Kidney (tissue), 14 donors: ENCODE measurements around the gene GAP43. TPM values are rescaled to one million over a fixed set of nuclear protein-coding genes. Genes with fewer than 3 reads are reported as not detected.
A peak's percentile ranks its signal among the peaks of the same experiment; 100 is the strongest.

Experiments used
- DNase-seq, 5 donors: peaks; one replicate each; pipeline ENCODE4 v3.0.0-alpha.2; 2013 to 2020
- FAIRE-seq: peaks from 2 replicates; lab custom pipeline; 2012; peaks lifted over from hg19 to GRCh38; lab: Jason Lieb, UNC
- H3K27ac ChIP-seq, 2 donors: one replicate each; pipeline ENCODE4 v1.7.0; 2013; ENCODE audit warnings: low read depth in 2 of 2, low read length in 2 of 2, inconsistent platforms in 1 of 2
- H3K27me3 ChIP-seq: one replicate; pipeline ENCODE4 v1.7.1; 2013; ENCODE audit warnings: low read length, inconsistent platforms; ENCODE audit not compliant: control insufficient read depth, insufficient read depth
- H3K36me3 ChIP-seq, 3 donors: one replicate each; pipeline versions ENCODE4 v1.7.0 to v1.7.1; 2013; ENCODE audit warnings: low read length in 3 of 3, control low read depth in 1 of 3, inconsistent platforms in 1 of 3; ENCODE audit not compliant: insufficient read depth in 3 of 3, control insufficient read depth in 2 of 3
- H3K4me1 ChIP-seq, 3 donors: one replicate each; pipeline versions ENCODE4 v1.7.0 to v1.7.1; 2013; ENCODE audit warnings: low read length in 3 of 3, inconsistent platforms in 1 of 3, low read depth in 1 of 3; ENCODE audit not compliant: control insufficient read depth in 2 of 3, insufficient read depth in 2 of 3
- H3K4me3 ChIP-seq, 3 donors: one replicate each; pipeline versions ENCODE4 v1.7.0 to v1.8.1; 2013; ENCODE audit warnings: low read length in 3 of 3, control low read depth in 1 of 3, inconsistent platforms in 1 of 3
- H3K9ac ChIP-seq, 3 donors: one replicate each; pipeline versions ENCODE4 v1.7.0 to v1.7.1; 2013; ENCODE audit warnings: low read length in 3 of 3, control low read depth in 1 of 3, inconsistent platforms in 1 of 3
- H3K9me3 ChIP-seq, 3 donors: one replicate each; pipeline versions ENCODE4 v1.7.0 to v1.7.1; 2013; ENCODE audit warnings: low read length in 3 of 3, control low read depth in 1 of 3, inconsistent platforms in 1 of 3; ENCODE audit not compliant: control insufficient read depth in 2 of 3, insufficient read depth in 1 of 3
- intact Hi-C: fragments of 100-400 bp; cut with DNase I; formaldehyde crosslinking; loops from one replicate; pipeline ENCODE4 v1.11.1; 2022
- polyA plus RNA-seq: library from polyadenylated mRNA; stranded (reverse); fragments of 350-450 nt; fragmentation: Illumina TruSeq; extraction: RNeasy Lipid Tissue Mini Kit (QIAGEN cat#74804); gene quantifications from one replicate; pipeline ENCODE4 v1.2.3, GENCODE V29; 2014; ENCODE audit warnings: low read depth, low replicate concordance; ENCODE audit not compliant: insufficient read depth
- total RNA-seq: library from RNA; stranded (reverse); fragmentation: NEBNext Ultra II Directional; extraction: Animal tissue kit (Norgen Biotek cat#: 25700); gene quantifications from one replicate; pipeline ENCODE4 v1.2.1, GENCODE V29; 2021
- TF ChIP-seq, protein P1 (sequence below): IDR thresholded peaks from 3 replicates; pipeline ENCODE4 v1.5.1; 2012; ENCODE audit warnings: mild to moderate bottlenecking, moderate library complexity, borderline replicate concordance; ENCODE audit not compliant: insufficient read depth; ENCODE audit errors: extremely low read depth
- donor health status: control.
- donor health status: control.
- donor health status: control.
- donor health status: control.
- donor health status: control.
- donor health status: DM: yes; HTN: yes; CAD: no.
- donor health status: Normal renal cell carcinoma (clear cell type).

Gene GAP43
- total and polyA plus RNA-seq, 2 donors from 2014 or later = 0.19 TPM; not detected in 1

DNA sequence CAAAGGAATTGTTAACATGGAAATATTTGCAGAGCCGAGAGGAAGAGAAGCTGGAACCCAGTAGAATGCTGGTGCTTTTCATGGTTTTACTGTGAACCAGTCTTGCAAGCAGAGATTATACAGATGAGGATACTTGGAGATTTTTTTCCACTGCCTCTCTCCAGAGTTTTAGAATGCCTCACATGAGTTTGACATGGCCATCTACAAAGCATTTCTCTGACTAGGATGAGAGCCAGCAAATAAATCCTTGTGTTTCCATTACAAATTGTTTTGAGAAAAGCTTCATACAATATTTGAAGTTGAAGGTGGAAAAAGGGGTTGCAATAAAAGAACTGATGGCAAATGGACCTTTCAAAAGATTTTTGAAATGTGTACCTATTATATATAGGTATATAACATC, 45.0 kb upstream of the GAP43 start:
- DNase-seq (no peak), FAIRE-seq (no peak)
- Histone ChIP-seq H3K27me3 (no peaks in the 10 kb centered on the region), H3K9ac (no peak overlapping the region), H3K9me3 (no peaks in the 10 kb centered on the region), H3K27ac (no peak overlapping the region), H3K4me3 (no peak overlapping the region), H3K4me1 (peaks cover 0 to 5% (median 0%) of the 10 kb centered on the region in 3 donors), H3K36me3 (no peaks in the 10 kb centered on the region)
- TF ChIP-seq, protein P1, sequence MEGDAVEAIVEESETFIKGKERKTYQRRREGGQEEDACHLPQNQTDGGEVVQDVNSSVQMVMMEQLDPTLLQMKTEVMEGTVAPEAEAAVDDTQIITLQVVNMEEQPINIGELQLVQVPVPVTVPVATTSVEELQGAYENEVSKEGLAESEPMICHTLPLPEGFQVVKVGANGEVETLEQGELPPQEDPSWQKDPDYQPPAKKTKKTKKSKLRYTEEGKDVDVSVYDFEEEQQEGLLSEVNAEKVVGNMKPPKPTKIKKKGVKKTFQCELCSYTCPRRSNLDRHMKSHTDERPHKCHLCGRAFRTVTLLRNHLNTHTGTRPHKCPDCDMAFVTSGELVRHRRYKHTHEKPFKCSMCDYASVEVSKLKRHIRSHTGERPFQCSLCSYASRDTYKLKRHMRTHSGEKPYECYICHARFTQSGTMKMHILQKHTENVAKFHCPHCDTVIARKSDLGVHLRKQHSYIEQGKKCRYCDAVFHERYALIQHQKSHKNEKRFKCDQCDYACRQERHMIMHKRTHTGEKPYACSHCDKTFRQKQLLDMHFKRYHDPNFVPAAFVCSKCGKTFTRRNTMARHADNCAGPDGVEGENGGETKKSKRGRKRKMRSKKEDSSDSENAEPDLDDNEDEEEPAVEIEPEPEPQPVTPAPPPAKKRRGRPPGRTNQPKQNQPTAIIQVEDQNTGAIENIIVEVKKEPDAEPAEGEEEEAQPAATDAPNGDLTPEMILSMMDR = no peak
- intact Hi-C loops = no loop called here

GRCh38 chr3:115580566-115580965, 42.7 kb upstream of the GAP43 start:
- Histone ChIP-seq H3K9ac (no peak overlapping the region), H3K4me1 (no peaks in the 10 kb centered on the region), H3K27ac (no peak overlapping the region), H3K4me3 (no peak overlapping the region), H3K36me3 (no peaks in the 10 kb centered on the region), H3K27me3 (no peaks in the 10 kb centered on the region), H3K9me3 (no peaks in the 10 kb centered on the region)
- TF ChIP-seq, protein P1 = no peak
- peak in 1 of 5 donors; percentile 0 for DNase-seq
- FAIRE-seq = no peak
- intact Hi-C loops = no loop called here

DNA sequence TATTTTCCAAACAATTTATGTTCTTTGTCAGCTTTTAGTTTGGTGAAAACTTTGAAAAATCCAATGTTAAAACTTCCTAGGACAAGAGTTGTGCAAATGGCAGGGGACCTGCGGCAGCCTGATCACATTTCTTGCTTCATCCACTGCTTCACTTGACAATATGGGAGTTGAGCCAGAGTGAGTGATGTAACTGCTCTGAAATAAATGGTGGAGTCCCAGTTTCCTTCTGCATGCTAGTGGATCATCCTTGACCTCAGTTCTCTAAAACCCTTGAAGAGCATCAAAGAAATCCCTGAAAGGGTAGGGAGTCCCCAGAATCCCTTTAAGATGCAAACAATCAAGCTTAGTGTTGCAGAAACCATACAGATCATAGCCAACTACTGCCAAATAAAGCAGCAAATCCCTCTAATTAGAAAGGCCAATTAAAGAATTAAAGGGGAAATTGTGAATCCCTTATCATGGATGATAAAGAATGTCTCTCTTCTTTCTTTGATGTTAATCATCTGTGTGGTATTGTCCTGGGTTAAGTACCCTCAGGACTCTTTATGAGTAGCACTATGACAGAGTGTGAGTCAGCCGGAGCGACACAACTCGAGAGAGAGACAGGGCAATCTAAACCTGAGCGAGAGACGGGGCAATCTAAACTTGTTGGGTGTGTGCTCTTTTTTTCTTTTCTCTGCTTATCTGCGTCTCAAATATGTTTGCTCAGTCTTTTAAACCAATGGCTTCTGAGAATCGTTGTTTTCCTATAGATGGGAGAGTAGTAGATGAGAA, 41.8 kb upstream of the GAP43 start:
- Histone ChIP-seq H3K9me3 (no peaks in the 10 kb centered on the region), H3K27me3 (no peaks in the 10 kb centered on the region), H3K27ac (no peak overlapping the region), H3K4me3 (no peak overlapping the region), H3K9ac (no peak overlapping the region), H3K36me3 (no peaks in the 10 kb centered on the region), H3K4me1 (no peaks in the 10 kb centered on the region)
- FAIRE-seq (no peak), DNase-seq (no peak)
- intact Hi-C loops = no loop called here
- TF ChIP-seq, protein P1 = no peak
